ENCODE measurements around the gene NBEA. TPM values are rescaled to one million over a fixed set of nuclear protein-coding genes. Genes with fewer than 3 reads are reported as not detected.

The NBEA gene
- total RNA-seq, 1 experiment from 2014 or later, result 1.6 TPM

DNA sequence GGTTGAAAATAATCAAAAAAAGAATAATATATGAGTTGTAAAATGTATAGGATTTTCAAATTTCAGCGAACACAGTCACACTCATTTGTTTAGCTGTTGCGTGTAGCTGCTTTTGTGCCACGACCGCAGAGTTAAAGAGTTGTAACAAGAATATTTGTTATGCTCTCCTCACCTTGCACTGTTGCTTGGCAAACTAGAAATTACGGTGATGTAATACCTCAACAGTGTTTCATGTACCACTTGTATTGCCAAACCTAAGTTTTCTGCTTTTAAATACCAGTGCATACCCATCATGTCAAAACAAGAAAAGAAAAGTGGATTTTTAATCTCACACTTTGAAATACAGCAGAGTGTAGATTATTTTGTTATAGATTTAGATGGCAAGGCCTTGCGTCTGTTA lies 201.1 kb downstream of the NBEA start:
- H3K9me3 ChIP-seq (replicated peaks), result no peaks in the 10 kb centered on the region
- no peak overlapping the region for H3K4me3 ChIP-seq
- no peak for DNase-seq (ENCODE audit: low read depth in 1 of 2, low spot score in 2 of 2)
- no peaks in the 10 kb centered on the region for H3K27me3 ChIP-seq (replicated peaks)
- H3K4me1 ChIP-seq (replicated peaks), result no peaks in the 10 kb centered on the region
- no peaks in the 10 kb centered on the region for H3K36me3 ChIP-seq
- H3K27ac ChIP-seq, result no peak overlapping the region

DNA sequence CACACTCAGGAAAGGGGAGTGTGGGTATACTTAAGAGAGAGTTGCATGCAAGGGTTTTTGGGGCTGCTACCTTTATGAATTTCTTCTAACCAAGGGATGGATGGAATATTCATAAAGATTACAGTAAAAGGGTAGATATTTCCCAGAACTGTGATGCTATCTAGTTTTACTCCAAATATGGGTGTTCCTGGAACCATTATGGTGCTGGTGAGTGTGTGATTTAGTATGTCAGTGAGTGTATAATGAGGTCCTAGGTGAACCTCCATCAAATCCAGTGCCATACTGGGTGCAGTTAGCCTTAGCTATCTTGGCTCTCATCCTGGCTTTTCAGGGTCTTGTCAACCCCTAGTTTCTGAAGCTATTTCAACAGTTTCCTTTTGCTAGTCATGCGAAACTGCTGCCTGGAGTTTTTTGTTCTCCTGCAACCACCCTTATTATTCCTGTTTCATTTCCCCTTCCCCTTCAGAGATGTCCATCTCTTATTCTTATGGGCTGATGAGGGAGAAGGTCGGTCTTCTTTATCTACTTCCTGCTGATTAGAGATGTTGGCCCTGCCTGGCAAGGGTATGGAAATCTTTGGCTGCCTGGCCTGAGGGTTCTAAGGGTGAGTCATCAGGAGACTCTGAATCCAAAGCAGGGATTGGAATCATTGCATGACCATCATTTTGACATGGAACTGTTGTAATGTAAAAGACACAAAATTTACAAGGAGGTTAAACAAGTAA lies 202.3 kb downstream of the NBEA start:
- Histone ChIP-seq H3K27me3 (replicated peaks) (no peaks in the 10 kb centered on the region), H3K27ac (no peak overlapping the region), H3K36me3 (no peaks in the 10 kb centered on the region), H3K9me3 (replicated peaks) (no peaks in the 10 kb centered on the region), H3K4me3 (no peak overlapping the region), H3K4me1 (replicated peaks) (no peaks in the 10 kb centered on the region)
- DNase-seq (ENCODE audit: low read depth in 1 of 2, low spot score in 2 of 2), result no peak

DNA sequence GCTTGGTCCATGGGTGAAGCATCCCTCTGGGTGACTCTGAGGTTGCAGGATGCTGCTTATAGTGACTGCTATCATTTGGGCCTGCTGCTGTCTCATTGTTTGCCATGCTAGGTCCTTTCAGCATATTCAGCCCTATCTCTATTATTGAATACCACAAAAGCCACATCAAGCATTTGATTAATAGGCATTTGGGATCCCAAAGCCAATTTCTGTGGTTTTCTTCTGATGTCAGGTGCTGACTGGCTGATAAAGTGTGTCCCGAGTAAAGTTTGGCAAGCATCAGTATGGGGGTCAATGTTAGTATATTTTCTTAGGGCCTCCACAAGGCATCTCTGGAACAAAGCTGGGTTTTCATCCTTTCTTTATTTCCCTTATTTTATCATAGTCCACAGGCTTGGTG lies 204.6 kb downstream of the NBEA start:
- no peak overlapping the region for H3K27ac ChIP-seq
- no peaks in the 10 kb centered on the region for H3K4me1 ChIP-seq (replicated peaks)
- H3K27me3 ChIP-seq (replicated peaks), result no peaks in the 10 kb centered on the region
- H3K36me3 ChIP-seq, result no peaks in the 10 kb centered on the region
- DNase-seq (ENCODE audit: low read depth in 1 of 2, low spot score in 2 of 2), result no peak
- H3K9me3 ChIP-seq (replicated peaks), result no peaks in the 10 kb centered on the region
- no peak overlapping the region for H3K4me3 ChIP-seq

DNA sequence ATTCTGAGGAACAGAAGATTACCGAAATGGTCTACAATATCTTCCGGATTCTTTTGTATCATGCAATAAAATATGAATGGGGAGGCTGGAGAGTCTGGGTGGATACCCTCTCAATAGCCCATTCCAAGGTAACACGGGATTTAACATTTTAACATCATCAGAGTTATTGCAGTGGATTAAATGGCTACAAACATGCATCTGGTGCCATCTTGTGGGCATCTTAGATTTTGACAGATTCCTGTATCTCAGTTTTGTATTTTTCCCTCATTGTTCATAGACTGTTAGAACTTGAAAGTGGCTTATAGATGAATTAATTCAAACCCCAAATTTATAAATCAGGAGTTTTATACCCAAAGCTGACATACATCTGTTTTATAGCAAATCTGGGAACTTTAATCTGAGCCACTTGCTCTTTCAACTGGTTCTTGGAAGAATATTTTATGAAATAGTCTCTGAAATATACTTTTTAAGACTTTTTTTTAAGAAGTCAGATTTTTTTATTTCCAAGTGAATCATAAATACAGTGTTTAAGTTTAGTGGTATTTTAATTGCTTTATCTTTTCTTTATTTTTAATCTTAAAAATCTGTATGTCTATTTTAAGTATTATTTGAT lies 215.2 kb downstream of the NBEA start:
- H3K4me1 ChIP-seq (replicated peaks), result no peaks in the 10 kb centered on the region
- DNase-seq (ENCODE audit: low read depth in 1 of 2, low spot score in 2 of 2), result peak in 1 of 2 experiments; percentile 38
- no peak overlapping the region for H3K27ac ChIP-seq
- no peaks in the 10 kb centered on the region for H3K27me3 ChIP-seq (replicated peaks)
- H3K36me3 ChIP-seq, result no peaks in the 10 kb centered on the region
- no peaks in the 10 kb centered on the region for H3K9me3 ChIP-seq (replicated peaks)
- H3K4me3 ChIP-seq, result no peak overlapping the region

DNA sequence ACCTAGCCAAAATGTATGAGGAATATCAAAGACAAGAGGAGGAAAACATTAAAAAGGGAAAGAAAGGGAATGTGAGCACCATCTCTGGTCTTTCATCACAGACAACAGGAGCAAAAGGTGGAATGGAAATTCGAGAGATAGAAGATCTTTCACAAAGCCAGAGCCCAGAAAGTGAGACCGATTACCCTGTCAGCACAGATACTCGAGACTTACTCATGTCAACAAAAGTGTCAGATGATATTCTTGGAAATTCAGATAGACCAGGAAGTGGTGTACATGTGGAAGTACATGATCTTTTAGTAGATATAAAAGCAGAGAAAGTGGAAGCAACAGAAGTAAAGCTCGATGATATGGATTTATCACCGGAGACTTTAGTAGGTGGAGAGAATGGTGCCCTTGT lies 217.0 kb downstream of the NBEA start:
- H3K4me1 ChIP-seq (replicated peaks), result no peaks in the 10 kb centered on the region
- H3K27me3 ChIP-seq (replicated peaks), result no peaks in the 10 kb centered on the region
- DNase-seq (ENCODE audit: low read depth in 1 of 2, low spot score in 2 of 2), result no peak
- no peaks in the 10 kb centered on the region for H3K9me3 ChIP-seq (replicated peaks)
- H3K4me3 ChIP-seq, result no peak overlapping the region
- H3K27ac ChIP-seq, result no peak overlapping the region
- H3K36me3 ChIP-seq, result no peaks in the 10 kb centered on the region

DNA sequence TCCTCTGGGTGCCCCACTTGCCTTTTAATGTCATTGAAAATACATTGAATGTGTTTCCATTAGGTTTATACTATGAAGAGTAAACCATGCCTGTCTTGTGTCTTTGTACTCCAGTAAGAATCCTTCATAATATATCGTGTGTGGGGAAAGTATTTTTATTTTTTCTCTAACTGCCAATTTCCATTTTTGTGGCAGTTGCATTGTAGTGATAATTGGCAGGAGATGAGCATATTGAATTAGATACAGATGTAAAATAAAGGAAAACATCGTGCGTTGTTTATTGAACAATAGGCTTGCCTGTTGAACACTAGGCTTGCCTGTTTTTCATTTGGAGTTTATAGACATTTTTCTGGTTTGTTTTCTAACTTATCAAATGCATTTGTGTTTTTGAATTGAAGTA lies 218.8 kb downstream of the NBEA start:
- no peak overlapping the region for H3K27ac ChIP-seq
- no peak for DNase-seq (ENCODE audit: low read depth in 1 of 2, low spot score in 2 of 2)
- no peaks in the 10 kb centered on the region for H3K36me3 ChIP-seq
- H3K4me1 ChIP-seq (replicated peaks), result no peaks in the 10 kb centered on the region
- H3K9me3 ChIP-seq (replicated peaks), result no peaks in the 10 kb centered on the region
- no peaks in the 10 kb centered on the region for H3K27me3 ChIP-seq (replicated peaks)
- no peak overlapping the region for H3K4me3 ChIP-seq

DNA sequence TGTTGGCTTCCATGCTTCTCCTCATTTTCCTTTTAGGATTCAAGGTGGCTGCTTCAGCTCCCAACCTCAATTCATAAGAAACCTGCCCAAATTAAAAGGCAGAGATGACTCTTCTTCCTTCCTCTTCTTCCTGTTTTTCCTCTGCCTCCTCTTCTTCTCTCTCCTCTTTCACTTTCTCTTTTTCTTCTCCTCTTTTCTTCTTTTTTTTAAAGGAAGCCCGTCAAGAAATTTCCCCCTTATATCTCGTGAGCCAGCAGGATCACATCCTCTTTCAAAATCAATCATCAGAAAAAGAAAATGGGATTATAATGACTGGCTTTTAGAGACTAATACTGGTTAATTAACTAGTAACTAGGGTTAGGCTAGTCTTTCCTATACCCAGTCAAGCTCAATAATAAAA lies 220.3 kb downstream of the NBEA start:
- H3K27ac ChIP-seq, result no peak overlapping the region
- DNase-seq (ENCODE audit: low read depth in 1 of 2, low spot score in 2 of 2), result no peak
- no peaks in the 10 kb centered on the region for H3K27me3 ChIP-seq (replicated peaks)
- no peaks in the 10 kb centered on the region for H3K4me1 ChIP-seq (replicated peaks)
- H3K36me3 ChIP-seq, result no peaks in the 10 kb centered on the region
- H3K4me3 ChIP-seq, result no peak overlapping the region
- H3K9me3 ChIP-seq (replicated peaks), result no peaks in the 10 kb centered on the region

DNA sequence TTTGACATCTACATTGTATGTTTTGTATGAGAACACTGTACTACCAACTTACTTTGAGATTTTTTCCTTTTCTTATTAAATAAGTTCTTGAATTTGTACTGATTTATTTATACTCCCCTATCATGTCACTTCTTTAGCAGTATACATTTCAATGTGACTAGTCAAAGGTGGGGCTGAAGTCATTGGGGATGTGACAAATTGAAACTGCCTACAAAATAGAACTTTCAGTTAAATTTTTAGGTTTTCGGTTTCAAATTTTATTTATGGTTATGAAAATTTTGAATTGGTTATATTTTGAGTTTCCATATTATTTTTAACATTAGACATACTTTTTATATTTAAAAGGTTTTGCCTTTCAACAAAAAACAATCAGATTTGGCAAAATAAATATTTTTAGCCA lies 221.6 kb downstream of the NBEA start:
- H3K27me3 ChIP-seq (replicated peaks), result no peaks in the 10 kb centered on the region

DNA sequence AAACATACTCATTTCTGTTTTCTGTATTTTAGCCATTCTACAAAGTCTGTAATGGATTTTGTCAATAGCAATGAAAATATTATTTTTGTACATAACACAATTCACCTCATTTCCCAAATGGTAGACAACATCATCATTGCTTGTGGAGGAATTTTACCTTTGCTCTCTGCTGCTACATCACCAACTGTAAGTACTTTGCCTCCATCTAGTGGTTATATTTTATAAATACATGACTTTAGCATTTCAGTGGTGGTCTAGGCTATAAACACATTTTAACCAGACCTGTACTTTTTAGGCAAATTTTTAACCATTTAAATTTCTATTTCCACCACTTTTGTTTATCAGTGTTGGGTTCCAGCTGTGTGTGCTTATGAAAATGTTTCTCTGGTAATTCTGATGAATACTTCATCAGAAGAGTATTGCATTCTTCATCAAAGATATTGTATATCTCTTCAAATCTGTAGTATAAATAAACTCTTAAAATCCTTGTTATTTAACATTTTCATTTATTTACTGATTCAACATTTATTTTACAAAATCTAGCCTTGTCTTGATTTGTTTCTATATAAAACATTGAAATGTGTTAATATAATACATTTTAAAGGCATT lies 222.4 kb downstream of the NBEA start:
- DNase-seq (ENCODE audit: low read depth in 1 of 2, low spot score in 2 of 2), result peak in 1 of 2 experiments; percentile 28
- Histone ChIP-seq H3K27ac (no peak overlapping the region), H3K4me1 (replicated peaks) (no peaks in the 10 kb centered on the region), H3K9me3 (replicated peaks) (no peaks in the 10 kb centered on the region), H3K36me3 (no peaks in the 10 kb centered on the region), H3K27me3 (replicated peaks) (no peaks in the 10 kb centered on the region), H3K4me3 (no peak overlapping the region)

More for the DNA sequence above, 221.6 kb downstream of the NBEA start:
- Histone ChIP-seq H3K36me3 (no peaks in the 10 kb centered on the region), H3K4me1 (replicated peaks) (no peaks in the 10 kb centered on the region), H3K9me3 (replicated peaks) (no peaks in the 10 kb centered on the region), H3K27ac (no peak overlapping the region), H3K4me3 (no peak overlapping the region)
- no peak for DNase-seq (ENCODE audit: low read depth in 1 of 2, low spot score in 2 of 2)

DNA sequence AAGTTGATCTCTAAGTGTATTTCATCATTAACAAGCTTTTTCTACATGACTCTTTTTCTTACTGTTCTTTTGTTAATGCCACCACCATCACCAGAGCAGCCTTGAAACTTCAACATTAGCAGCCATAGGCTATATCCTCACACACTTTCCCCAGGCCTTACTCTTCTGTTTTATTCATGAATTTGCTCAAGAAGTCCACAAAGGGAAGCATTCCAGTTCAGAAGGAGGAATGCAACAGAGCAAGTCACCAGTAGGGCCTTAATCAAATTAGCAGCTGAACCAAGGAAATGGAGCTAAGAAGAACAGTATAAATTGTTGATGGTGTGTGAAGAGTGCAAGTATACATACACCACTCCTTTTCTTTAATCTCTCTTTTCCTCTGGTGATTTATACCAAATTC lies 223.1 kb downstream of the NBEA start:
- Histone ChIP-seq H3K27me3 (replicated peaks) (no peaks in the 10 kb centered on the region), H3K36me3 (no peaks in the 10 kb centered on the region), H3K4me1 (replicated peaks) (no peaks in the 10 kb centered on the region), H3K27ac (no peak overlapping the region), H3K9me3 (replicated peaks) (no peaks in the 10 kb centered on the region), H3K4me3 (no peak overlapping the region)
- DNase-seq (ENCODE audit: low read depth in 1 of 2, low spot score in 2 of 2), result no peak

DNA sequence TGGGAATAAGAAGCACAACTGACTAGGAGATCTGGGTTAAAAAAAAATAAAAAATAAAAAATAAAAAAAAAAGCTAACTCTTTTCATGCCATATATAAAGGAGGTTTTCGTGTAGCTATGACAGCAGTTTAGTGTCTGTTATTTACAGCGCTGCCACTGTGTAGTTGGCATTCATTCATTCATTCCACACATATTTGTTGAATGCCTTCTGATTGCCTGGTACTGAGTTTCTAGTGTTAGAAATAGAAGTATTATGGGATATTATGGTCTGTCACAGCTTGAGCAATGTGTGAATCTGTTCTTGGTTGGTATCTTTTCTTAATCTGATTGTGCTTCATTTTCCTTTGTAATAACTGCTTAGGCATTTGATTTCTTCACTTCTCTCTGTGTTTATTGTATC lies 237.4 kb downstream of the NBEA start:
- no peak for DNase-seq (ENCODE audit: low read depth in 1 of 2, low spot score in 2 of 2)
- no peak overlapping the region for H3K27ac ChIP-seq
- no peaks in the 10 kb centered on the region for H3K4me1 ChIP-seq (replicated peaks)
- no peak overlapping the region for H3K4me3 ChIP-seq
- H3K27me3 ChIP-seq (replicated peaks), result no peaks in the 10 kb centered on the region
- no peaks in the 10 kb centered on the region for H3K36me3 ChIP-seq
- H3K9me3 ChIP-seq (replicated peaks), result no peaks in the 10 kb centered on the region

DNA sequence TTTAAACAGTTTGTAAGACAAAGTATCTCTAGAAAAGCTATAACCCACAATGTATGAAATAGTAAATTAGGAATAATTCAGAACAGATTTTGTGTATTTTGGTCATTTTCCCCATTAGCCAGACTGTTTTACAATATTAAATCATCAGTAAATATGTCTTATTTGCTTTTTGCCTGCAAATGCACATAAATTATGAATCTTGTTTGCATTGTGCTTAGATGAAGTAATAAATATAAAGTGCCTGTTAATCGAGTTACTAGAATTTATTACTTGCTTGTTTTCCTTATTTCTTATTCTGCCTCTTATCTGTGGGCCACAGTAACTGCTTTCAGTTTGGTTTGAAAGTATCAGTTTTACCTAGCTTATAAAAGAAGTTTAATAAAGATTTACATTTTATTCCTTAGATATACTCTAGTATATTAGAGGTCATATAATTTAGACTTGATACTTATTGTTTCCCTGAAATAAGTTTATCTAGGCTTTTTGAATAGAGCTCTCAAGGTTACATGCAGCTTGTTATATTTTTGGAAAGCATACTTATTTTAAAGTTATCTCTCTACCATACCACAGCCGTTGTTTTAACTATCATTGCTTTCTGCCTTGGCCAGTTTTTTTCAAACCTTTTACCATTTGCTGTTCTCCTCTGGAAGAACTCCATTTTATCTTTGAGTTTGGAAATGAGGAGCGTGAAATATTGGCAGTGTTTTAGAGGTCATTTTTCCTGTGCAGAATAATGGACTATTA lies 238.0 kb downstream of the NBEA start:
- H3K27ac ChIP-seq, result no peak overlapping the region

DNA sequence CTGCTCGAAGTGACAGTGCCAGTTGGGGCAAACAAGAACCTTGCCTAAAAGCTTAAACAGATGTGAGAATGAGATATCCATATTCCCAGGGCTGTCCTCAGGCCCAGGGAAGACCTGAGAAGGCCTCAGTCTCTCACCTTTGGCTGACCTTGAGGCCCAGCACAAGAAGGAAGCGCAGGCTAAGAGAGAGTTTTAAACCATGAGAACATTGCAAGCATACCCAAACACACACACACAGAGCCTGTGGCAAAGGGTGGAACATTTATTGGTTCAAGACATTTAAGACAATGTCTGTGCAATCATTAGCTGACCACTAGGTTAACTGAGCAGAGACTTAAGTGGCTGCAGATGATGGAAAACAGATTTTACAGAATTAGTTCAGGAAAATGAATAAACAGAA lies 248.2 kb downstream of the NBEA start:
- H3K9me3 ChIP-seq (replicated peaks), result no peaks in the 10 kb centered on the region
- no peaks in the 10 kb centered on the region for H3K27me3 ChIP-seq (replicated peaks)
- H3K36me3 ChIP-seq, result no peaks in the 10 kb centered on the region
- no peak overlapping the region for H3K27ac ChIP-seq
- DNase-seq (ENCODE audit: low read depth in 1 of 2, low spot score in 2 of 2), result no peak
- H3K4me3 ChIP-seq, result no peak overlapping the region
- H3K4me1 ChIP-seq (replicated peaks), result no peaks in the 10 kb centered on the region

More for the DNA sequence above, 238.0 kb downstream of the NBEA start:
- no peak overlapping the region for H3K4me3 ChIP-seq
- H3K9me3 ChIP-seq (replicated peaks), result no peaks in the 10 kb centered on the region
- no peaks in the 10 kb centered on the region for H3K4me1 ChIP-seq (replicated peaks)
- H3K27me3 ChIP-seq (replicated peaks), result no peaks in the 10 kb centered on the region
- H3K36me3 ChIP-seq, result no peaks in the 10 kb centered on the region
- no peak for DNase-seq (ENCODE audit: low read depth in 1 of 2, low spot score in 2 of 2)

DNA sequence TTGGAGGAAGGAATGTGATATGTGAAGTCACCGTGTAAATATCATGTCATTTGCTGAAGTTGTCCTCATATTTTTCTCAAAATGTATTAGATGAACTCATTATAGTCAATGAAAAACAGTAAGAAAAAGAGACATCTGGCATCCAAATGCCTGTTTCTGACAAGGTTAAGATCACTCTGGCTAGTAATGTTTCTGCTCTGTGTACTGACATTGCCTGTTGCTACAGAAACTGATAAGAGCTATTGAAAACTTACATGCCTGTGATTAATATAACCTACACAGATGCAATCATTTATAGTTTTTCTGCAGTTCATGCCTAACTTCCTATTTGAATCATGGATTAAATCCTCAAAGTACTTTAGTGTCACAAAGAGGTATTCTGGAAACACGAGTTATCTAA lies 249.8 kb downstream of the NBEA start:
- no peaks in the 10 kb centered on the region for H3K36me3 ChIP-seq
- H3K4me1 ChIP-seq (replicated peaks), result no peaks in the 10 kb centered on the region
- no peak overlapping the region for H3K4me3 ChIP-seq
- H3K27me3 ChIP-seq (replicated peaks), result no peaks in the 10 kb centered on the region
- DNase-seq (ENCODE audit: low read depth in 1 of 2, low spot score in 2 of 2), result no peak
- H3K9me3 ChIP-seq (replicated peaks), result no peaks in the 10 kb centered on the region
- H3K27ac ChIP-seq, result no peak overlapping the region

All from SJSA1 (cell line).